GM23248 (cell line): Measurements from ENCODE around the gene RHEB. TPM values are rescaled to one million over a fixed set of nuclear protein-coding genes. Genes with fewer than 3 reads are reported as not detected.
"Not testable (repeated sequence)": the region's sequence is repeated elsewhere in the genome, so short reads cannot be mapped to it uniquely, and the experiment has no call there.

Experiments used
- DNase-seq: peaks from one replicate; pipeline ENCODE4 v3.0.0-alpha.2; 2015
- H2AFZ ChIP-seq: fragments of 200-600 bp; sonication (generic); 2 replicates; pipeline ENCODE4 v1.6.1; 2016; ENCODE audit warnings: antibody characterized with exemption
- H3F3A ChIP-seq: fragments of 200-600 bp; sonication (generic); 2 replicates; pipeline ENCODE4 v1.6.1; 2016; ENCODE audit warnings: mild to moderate bottlenecking, antibody characterized with exemption, mixed run types; ENCODE audit not compliant: insufficient read depth
- H3K27ac ChIP-seq: fragments of 200-600 bp; sonication (generic); 2 replicates; pipeline ENCODE4 v1.5.1; 2016; ENCODE audit warnings: mild to moderate bottlenecking
- H3K27me3 ChIP-seq: fragments of 200-600 bp; sonication (generic); replicated peaks from 2 replicates; pipeline ENCODE4 v1.6.1; 2016; ENCODE audit warnings: mild to moderate bottlenecking; ENCODE audit not compliant: insufficient read depth
- H3K36me3 ChIP-seq: fragments of 200-600 bp; sonication (generic); 2 replicates; pipeline ENCODE4 v1.6.1; 2016; ENCODE audit warnings: low read depth, mild to moderate bottlenecking
- H3K4me1 ChIP-seq: fragments of 200-600 bp; sonication (generic); 2 replicates; pipeline ENCODE4 v1.6.1; 2016; ENCODE audit warnings: mild to moderate bottlenecking; ENCODE audit not compliant: insufficient read depth
- H3K4me2 ChIP-seq: fragments of 200-600 bp; sonication (generic); one replicate; pipeline ENCODE4 v1.6.1; 2016; ENCODE audit warnings: mild to moderate bottlenecking; ENCODE audit not compliant: unreplicated experiment
- H3K4me3 ChIP-seq: fragments of 200-600 bp; sonication (generic); 2 replicates; pipeline ENCODE4 v1.5.1; 2016; ENCODE audit warnings: mild to moderate bottlenecking
- H3K79me2 ChIP-seq: fragments of 200-600 bp; sonication (generic); 2 replicates; pipeline ENCODE4 v1.6.1; 2016; ENCODE audit warnings: mild to moderate bottlenecking; ENCODE audit not compliant: insufficient read depth
- H3K9ac ChIP-seq: fragments of 200-600 bp; sonication (generic); 2 replicates; pipeline ENCODE4 v1.6.1; 2016; ENCODE audit warnings: mild to moderate bottlenecking
- H3K9me2 ChIP-seq: fragments of 200-600 bp; sonication (generic); 2 replicates; pipeline ENCODE4 v1.6.1; 2016; ENCODE audit warnings: mixed run types, mild to moderate bottlenecking, moderate library complexity; ENCODE audit not compliant: insufficient read depth
- H3K9me3 ChIP-seq: fragments of 200-600 bp; sonication (generic); one replicate; pipeline ENCODE4 v1.6.1; 2017; ENCODE audit warnings: low read depth
- H4K20me1 ChIP-seq: fragments of 200-600 bp; sonication (generic); 2 replicates; pipeline ENCODE4 v1.6.0; 2016; ENCODE audit not compliant: insufficient read depth
- EZH2 ChIP-seq: fragments of 200-600 bp; sonication (generic); IDR thresholded peaks from 2 replicates; pipeline ENCODE4 v1.6.1; 2018; ENCODE audit warnings: antibody characterized with exemption, mild to moderate bottlenecking; ENCODE audit not compliant: insufficient read depth, poor library complexity, severe bottlenecking
- EZH2phosphoT487 ChIP-seq: fragments of 200-600 bp; sonication (generic); IDR thresholded peaks from 2 replicates; pipeline ENCODE4 v1.6.1; 2018; ENCODE audit warnings: antibody characterized with exemption, moderate library complexity, mild to moderate bottlenecking, low read depth; ENCODE audit not compliant: insufficient read depth
- WGBS, 2 experiments: methylation state at CpG; one replicate each; pipeline ENCODE4 v1.1.6; 2015 to 2017; ENCODE audit warnings: low lambda C conversion rate in 2 of 2, low coverage in 1 of 2; ENCODE audit errors: missing lambda C conversion rate in 2 of 2; 5-methylcytosine and 5-hydroxymethylcytosine counted together
- in situ Hi-C: fragments of 300-500 bp; cut with MboI; formaldehyde crosslinking; loops from 2 replicates; pipeline ENCODE4 v1.15.0; 2020
- polyA plus RNA-seq: library from polyadenylated mRNA; unstranded; fragments of >200 nt; fragmentation: Nextera tagmentation; extraction: Ambion mirVana; gene quantifications from 2 replicates; pipeline ENCODE4 v1.2.1, GENCODE V29; 2016
- total RNA-seq: library from RNA; depleted of rRNA; stranded (reverse); fragments of >200 nt; shearing (Covaris generic); gene quantifications from 2 replicates; pipeline ENCODE4 v1.2.3, GENCODE V29; 2014

The RHEB gene
- total and polyA plus RNA-seq, 2 experiments from 2014 or later: 86.4 to 235 TPM

DNA sequence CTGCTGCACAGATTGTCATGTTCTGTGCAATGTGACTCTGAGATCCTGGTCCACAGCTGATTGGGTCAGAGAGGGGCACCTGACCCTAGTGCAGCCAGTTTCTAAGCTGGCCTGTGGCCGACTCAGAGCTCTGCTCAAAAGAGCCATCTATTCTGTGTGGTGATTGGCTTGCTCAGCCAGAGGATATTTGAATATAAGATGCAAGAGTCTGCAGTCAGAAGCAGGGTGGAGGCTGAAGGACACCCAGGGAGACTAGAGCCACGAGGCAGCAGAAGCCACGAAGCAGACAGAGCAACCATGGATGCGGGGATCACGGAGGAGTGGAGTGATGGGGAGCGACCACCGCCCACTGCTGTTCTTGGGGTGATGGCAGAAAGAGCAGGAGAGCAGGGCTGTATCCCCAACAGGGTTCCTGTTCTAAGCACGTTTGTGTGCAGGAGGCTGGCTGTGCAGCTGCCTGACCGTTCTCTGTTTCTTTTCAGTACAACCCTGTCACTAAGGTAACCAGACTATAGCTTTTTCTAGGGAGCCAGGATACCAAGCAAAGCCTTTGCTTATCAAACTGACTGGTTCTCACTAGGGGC is 19.5 kb upstream of the RHEB start:
- no peaks in the 10 kb centered on the region for H4K20me1 ChIP-seq
- in situ Hi-C loops: no loop called here
- H3F3A ChIP-seq: no peaks in the 10 kb centered on the region
- no peaks in the 10 kb centered on the region for H3K9me3 ChIP-seq
- no peak overlapping the region for H3K4me3 ChIP-seq
- H3K79me2 ChIP-seq: no peaks in the 10 kb centered on the region
- H3K27me3 ChIP-seq: 0 out of 2 replicates have a peak, but pooled peaks cover 14% of the 10 kb centered on the region
- no peak overlapping the region for H2AFZ ChIP-seq
- H3K4me2 ChIP-seq: no peak overlapping the region
- no peaks in the 10 kb centered on the region for H3K4me1 ChIP-seq
- no peaks in the 10 kb centered on the region for H3K36me3 ChIP-seq
- no peaks in the 10 kb centered on the region for H3K9me2 ChIP-seq
- no peak overlapping the region for H3K9ac ChIP-seq
- no peak overlapping the region for H3K27ac ChIP-seq
- no peak for TF ChIP-seq EZH2phosphoT487
- TF ChIP-seq EZH2: no peak
- WGBS, 2 experiments: 82 to 85% methylated on average over 9 of the region's 9 CpGs
- no peak for DNase-seq

DNA sequence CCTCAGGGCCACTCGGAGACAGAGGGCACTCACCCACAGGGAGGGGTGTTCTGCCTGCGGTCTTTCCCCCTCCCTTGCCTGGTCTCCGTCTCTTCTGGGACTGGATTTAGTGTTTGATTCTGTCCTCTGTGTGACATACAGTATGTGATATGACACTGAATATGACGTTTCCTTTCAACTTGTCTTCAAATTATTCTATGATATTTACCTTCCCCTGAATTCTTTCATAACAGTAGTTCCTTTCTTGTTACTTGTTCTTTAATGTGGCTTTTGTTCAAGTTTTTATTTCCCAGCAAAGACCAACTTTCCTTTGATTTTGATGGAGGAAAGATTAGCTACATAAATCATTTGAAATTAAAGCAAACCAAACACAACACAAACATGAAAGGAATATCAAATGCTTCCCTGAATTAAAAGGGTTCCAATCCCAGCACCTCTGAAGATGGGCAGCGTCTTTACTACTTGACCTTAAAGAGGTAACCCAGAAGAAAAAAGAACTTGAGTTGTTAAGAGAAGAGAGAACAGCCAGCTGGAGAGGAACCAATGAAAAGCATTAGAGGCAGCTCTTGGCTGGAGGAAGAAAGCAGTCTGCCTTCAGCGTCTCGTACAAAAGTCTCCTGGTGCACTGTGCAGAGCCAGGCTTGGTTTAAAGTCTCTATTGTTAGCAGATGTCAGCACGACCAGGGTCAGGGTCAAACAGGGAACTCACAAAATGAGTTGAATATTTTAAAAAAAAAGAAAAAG is 18.3 kb upstream of the RHEB start:
- Histone ChIP-seq H3F3A (no peaks in the 10 kb centered on the region), H3K9ac (no peak overlapping the region), H3K4me3 (no peak overlapping the region), H3K27ac (no peak overlapping the region), H3K79me2 (no peaks in the 10 kb centered on the region), H2AFZ (peak overlapping the region; percentile 13; the same call in 1 of the 2 replicates), H3K4me1 (no peaks in the 10 kb centered on the region), H3K9me2 (no peaks in the 10 kb centered on the region), H3K27me3 (0 out of 2 replicates have a peak, but pooled peaks cover 14% of the 10 kb centered on the region), H3K36me3 (no peaks in the 10 kb centered on the region), H4K20me1 (no peaks in the 10 kb centered on the region), H3K4me2 (no peak overlapping the region), H3K9me3 (no peaks in the 10 kb centered on the region)
- DNase-seq: peak; percentile 13
- 17% methylated on average over 8 of the region's 8 CpGs for WGBS, 2 experiments
- TF ChIP-seq EZH2phosphoT487 (no peak), EZH2 (no peak)
- in situ Hi-C loops: no loop called here

DNA sequence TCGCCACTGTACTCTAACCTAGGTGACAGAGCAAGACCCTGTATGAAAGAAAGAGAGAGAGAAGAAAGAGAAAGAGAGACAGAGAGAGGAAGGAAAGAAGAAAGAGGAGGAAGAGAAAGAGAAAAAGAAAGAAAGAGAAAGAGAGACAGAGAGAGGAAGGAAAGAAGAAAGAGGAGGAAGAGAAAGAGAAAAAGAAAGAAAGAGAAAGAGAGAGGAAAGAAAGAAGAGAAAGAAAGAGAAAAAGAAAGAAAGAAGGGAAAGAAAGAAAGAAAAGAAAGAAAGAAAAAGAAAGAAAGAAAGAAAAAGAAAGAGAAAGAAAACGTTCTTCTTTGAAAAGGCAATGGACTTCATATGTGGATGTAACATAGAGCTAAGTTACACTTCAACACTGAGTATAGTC is 16.5 kb upstream of the RHEB start:
- H3K4me1 ChIP-seq, H3F3A ChIP-seq, H3K79me2 ChIP-seq, H2AFZ ChIP-seq, H3K4me3 ChIP-seq, in situ Hi-C loops, H3K9me2 ChIP-seq, H3K4me2 ChIP-seq, H3K9ac ChIP-seq, DNase-seq, H3K9me3 ChIP-seq, H3K36me3 ChIP-seq, H3K27me3 ChIP-seq, H3K27ac ChIP-seq, H4K20me1 ChIP-seq: not testable (repeated sequence)
- WGBS, 2 experiments: 67 to 78% methylated on average over 2 of the region's 2 CpGs

DNA sequence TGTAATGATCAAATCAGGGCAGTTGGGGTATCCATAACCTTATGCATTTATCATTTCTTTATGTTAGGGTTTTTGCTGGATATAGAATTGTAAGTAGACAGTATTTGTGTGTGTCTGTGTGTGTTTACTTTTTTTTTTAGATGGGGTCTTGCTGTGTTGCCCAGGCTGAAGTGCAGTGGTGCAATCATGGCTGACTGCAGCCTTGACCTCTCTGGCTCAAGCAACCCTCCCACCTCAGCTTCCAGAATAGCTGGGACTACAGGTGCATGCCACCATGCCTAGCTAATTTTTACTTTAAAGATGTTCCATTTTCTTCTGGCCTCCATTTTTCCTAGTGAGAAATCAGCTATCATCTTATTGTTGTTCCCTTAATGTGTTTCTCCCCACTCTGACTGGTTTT is 10.1 kb upstream of the RHEB start:
- no peak overlapping the region for H3K4me3 ChIP-seq
- in situ Hi-C loops: no loop called here

More for the DNA sequence above, 10.1 kb upstream of the RHEB start:
- Histone ChIP-seq H3K27me3 (0 out of 2 replicates have a peak, but pooled peaks cover 4% of the 10 kb centered on the region), H3F3A (no peaks in the 10 kb centered on the region), H3K9ac (no peak overlapping the region), H3K4me1 (no peaks in the 10 kb centered on the region), H3K9me2 (no peaks in the 10 kb centered on the region), H3K79me2 (no peaks in the 10 kb centered on the region), H4K20me1 (no peaks in the 10 kb centered on the region), H2AFZ (no peak overlapping the region), H3K27ac (no peak overlapping the region), H3K4me2 (no peak overlapping the region), H3K36me3 (no peaks in the 10 kb centered on the region), H3K9me3 (no peaks in the 10 kb centered on the region)
- TF ChIP-seq EZH2phosphoT487 (no peak), EZH2 (no peak)
- no peak for DNase-seq
